GM06990 (cell line): ENCODE measurements around the gene MED13L.

Source experiments
- DNase-seq: peaks from one replicate; pipeline ENCODE4 v3.0.0-alpha.2; 2011; ENCODE audit not compliant: insufficient read length; ENCODE audit errors: extremely low read depth
- H3K27me3 ChIP-seq: replicated peaks from 2 replicates; pipeline ENCODE4 v1.6.0; 2011; ENCODE audit warnings: low read length; ENCODE audit not compliant: control insufficient read depth, insufficient read depth
- H3K36me3 ChIP-seq: 2 replicates; pipeline ENCODE4 v1.5.1; 2011; ENCODE audit warnings: low read length; ENCODE audit not compliant: control insufficient read depth, insufficient read depth
- H3K4me3 ChIP-seq: replicated peaks from 2 replicates; pipeline ENCODE4 v1.5.1; 2011; ENCODE audit warnings: low read depth, mild to moderate bottlenecking, control low read depth, low read length
- CTCF ChIP-seq: IDR thresholded peaks from 2 replicates; pipeline ENCODE4 v1.5.1; 2011; ENCODE audit warnings: low read length, control low read depth, mild to moderate bottlenecking, inconsistent platforms; ENCODE audit not compliant: insufficient read depth, poor library complexity, severe bottlenecking

Gene MED13L

GRCh38 chr12:116122628-116123027 lies 154.9 kb downstream of the MED13L start:
- no peak for DNase-seq
- Histone ChIP-seq H3K27me3 (no peaks in the 10 kb centered on the region), H3K4me3 (no peak overlapping the region), H3K36me3 (no peaks in the 10 kb centered on the region)
- no peak for TF ChIP-seq CTCF

DNA sequence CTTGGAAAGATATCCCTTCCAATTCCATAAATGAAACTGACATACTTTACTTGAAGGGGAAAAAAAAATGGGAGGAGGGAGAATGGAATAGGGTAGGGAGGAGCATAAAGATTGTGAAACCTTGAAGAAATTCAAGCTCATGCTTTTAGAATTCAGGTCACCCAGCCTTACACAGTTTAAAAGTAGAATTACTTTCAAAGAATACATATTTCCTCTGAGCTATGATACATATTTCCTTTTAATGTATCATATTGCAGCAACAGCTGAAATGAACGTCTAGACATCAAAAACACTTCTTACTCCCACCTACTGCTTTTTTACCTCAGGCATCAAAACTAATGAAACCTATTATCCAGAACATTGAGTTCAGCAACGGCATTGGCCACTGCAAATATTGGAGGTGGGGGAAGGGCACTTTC lies 156.0 kb downstream of the MED13L start:
- no peak for TF ChIP-seq CTCF
- H3K36me3 ChIP-seq = no peaks in the 10 kb centered on the region
- no peaks in the 10 kb centered on the region for H3K27me3 ChIP-seq
- DNase-seq = no peak
- H3K4me3 ChIP-seq = no peak overlapping the region

DNA sequence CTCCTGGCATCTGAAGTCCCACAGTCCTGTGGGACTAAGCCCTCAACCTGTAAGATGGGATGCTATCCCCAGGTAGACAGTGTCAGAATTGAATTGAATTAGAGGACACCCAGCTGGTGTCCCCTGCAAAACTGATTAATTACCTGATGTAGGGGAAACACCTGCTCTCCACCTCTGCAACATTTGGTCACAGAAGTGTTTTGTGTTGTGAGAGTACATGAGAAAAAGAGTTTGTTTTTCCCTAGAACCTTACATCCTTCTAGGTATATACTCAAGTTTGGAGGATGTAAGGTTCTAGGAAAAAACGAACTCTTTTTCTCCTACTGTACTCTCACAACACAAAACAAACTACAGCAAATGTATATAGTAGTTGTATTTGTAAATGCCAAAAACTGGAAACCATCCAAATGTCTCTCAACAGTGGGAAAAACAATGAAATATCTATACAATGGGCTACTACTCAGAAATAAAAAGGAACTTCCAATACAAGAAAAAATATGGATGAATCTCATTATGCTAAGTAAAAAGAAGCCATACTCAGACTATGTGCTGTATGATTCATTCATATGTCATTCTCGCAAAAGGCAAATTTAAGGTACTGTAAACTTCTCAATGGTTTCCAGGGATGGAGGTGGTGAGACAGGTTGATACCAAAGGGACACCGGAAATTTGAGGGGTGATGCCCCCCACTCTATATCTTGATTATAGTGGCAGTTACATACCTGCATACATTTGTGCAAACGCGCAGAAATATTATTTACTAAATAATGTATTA lies 160.7 kb downstream of the MED13L start:
- Histone ChIP-seq H3K27me3 (no peaks in the 10 kb centered on the region), H3K36me3 (no peaks in the 10 kb centered on the region), H3K4me3 (no peak overlapping the region)
- DNase-seq = no peak
- TF ChIP-seq CTCF = no peak

DNA sequence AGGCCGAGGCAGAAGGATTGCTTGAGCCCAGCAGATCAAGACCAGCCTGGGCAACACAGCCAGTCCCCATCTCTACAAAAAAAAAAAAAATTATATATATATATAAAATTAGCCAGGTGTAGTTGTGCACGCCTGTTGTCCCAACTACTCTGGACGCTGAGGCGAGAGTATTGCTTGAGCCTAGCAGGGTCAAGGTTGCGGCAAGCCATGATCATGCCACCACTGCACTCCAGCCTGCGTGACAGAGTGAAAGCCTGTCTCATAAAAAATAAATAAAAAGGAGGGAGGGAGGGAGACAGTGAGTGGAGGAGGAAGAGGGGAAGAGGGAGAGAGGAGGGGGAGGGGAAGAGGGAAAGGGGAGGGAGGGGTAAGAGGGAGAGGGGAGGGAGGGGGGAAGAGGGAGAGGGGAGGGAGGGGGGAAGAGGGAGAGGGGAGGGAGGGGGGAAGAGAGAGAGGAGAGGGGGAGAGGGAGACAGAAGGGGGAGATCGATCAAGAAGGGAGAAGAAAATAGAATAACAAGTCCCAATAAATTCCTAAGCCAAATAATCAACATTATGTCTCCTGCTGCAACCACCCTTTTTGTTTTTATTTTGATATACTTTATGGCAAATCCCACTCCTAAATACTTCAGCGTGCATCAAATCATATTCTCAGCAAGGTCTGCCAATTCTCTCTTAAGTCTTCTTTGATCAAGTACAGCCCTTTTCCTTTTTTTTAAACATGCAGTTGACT lies 163.9 kb downstream of the MED13L start:
- Histone ChIP-seq H3K36me3 (no peaks in the 10 kb centered on the region), H3K4me3 (no peak overlapping the region), H3K27me3 (no peaks in the 10 kb centered on the region)
- TF ChIP-seq CTCF = no peak
- no peak for DNase-seq

DNA sequence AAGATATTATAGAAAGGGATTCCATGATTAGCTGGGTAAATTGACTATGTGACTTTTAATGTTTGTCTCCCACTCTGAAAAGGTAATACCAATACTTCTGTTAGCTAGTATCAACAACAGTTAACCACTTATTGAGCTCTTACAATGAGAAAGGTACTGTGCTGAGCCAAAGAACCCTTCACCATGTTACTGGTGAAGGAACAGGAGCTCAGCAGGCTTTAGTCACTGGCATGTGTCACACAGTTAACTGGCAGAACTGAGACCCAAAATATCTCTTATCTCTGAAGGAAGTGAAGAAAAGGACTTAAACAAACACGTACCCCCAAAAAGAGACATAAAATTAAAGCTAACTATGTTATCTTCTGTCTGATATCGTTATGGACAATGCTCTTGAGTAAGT lies 170.6 kb downstream of the MED13L start:
- H3K27me3 ChIP-seq = no peaks in the 10 kb centered on the region
- DNase-seq = no peak
- no peaks in the 10 kb centered on the region for H3K36me3 ChIP-seq
- no peak for TF ChIP-seq CTCF
- no peak overlapping the region for H3K4me3 ChIP-seq
